ENCODE measurements around the gene ZNF385B.

ZNF385B gene

DNA sequence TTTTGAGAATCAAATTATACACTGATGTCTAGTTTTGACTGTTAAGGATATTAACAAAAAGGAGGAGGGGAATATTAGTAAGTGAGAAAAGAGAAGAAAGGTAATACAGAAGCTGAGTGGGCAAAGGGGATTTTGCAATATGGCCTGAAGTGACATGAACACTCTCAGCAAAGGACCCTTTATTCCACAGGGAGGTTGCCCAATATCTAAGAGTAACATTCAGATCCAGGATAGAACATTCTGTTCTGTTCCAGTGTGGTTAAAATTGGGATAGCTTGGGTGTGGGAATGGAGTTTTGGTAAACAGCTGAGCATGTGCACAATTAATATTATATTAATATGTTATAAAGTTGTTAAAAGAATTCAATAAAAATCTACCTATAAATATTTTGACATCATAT lies 120.1 kb downstream of the ZNF385B start:
- no peak for DNase-seq

DNA sequence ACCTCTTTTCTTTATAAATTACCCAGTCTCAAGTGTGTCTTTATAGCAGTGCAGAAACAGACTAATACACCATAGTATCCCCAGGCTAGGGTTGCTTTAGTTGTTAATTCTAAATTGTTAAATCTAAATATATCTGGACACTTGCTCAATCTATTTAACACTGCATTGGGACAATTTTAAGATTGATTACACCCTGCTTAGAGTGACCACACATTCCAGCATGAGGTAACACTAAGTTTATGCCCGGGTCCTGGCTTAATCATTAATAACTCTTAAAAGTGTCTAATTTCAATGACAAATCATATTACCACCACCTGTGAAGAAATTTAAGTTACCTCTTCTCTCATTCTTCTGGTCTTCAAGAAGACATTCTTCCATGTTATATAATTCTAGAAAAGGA lies 131.4 kb downstream of the ZNF385B start:
- no peak for DNase-seq

DNA sequence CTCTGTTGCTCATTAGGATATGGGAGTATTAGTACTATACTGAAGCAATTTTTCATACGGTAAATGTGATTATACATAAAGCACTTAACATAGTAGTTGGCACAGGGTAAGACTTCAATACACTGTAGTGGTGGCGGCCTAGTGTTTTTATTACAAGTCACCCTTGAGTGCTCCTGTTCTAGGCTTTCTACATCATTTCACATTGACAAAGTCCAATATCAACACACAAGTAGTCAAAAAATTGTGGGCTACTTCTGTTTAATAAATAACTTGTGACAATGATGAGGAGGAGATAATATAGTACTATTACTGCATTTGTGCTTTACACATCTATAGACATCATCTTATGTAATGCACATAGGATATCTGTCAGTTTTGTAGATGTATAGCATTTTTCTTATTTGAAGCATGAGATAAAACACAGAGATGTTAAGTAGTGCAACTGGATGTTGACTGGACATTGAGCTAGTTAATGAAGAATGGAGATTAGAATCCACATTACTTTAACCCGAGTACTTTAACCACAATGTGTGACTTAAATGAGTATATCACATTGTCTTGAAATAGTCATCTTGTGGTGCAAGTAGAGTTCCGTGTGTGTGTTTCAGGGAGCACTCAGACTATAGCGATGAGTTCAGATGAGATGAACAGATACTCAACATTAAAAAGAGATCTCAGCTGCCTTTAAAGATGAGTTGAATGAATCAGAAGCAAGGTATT lies 134.8 kb downstream of the ZNF385B start:
- DNase-seq = no peak

DNA sequence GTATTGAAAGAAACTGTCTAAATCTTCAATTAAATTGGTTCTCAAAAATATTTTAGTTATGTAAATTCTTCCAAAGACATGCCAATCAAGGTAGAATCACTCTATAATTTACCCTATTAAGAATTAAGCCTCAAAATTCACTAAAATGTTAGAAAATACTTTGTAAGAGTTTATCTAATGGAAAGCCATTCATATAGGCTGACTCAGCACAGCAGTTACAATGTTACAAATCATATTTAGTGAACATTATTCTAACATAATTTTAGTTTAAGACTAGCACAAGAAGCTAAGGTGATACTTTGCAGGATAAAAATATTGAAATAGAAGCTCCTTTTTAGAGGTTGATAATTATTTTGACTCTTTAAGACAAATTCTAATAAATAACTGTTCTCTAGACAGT lies 137.0 kb downstream of the ZNF385B start:
- DNase-seq = no peak

DNA sequence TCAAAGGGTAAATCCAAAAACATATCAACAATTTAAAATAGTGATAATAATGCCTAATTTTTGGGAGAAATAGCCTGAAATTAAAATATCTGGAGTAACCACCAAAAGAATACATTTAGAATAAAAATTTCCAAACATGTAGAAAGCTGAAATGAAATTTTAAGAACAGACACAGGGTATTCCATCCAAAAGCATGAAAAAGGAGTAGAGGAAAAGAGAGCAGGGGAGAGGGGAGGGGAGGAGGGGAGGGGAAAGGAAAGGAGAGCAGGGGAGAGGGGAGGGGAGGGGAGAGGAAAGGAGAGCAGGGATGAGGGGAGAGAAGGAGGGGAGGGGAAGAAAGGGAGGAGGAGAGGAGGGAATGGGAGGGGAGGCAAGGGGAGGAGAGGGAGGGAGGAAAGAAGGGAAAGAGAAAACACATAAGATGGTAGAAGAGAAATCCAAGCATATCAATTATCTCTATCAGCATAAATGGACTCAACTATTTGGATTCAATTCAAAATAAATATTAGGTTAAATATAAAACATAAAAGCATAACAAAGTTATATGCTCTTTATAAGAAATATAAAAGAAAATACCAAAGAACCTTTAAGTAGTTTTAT lies 141.1 kb downstream of the ZNF385B start:
- no peak for DNase-seq

DNA sequence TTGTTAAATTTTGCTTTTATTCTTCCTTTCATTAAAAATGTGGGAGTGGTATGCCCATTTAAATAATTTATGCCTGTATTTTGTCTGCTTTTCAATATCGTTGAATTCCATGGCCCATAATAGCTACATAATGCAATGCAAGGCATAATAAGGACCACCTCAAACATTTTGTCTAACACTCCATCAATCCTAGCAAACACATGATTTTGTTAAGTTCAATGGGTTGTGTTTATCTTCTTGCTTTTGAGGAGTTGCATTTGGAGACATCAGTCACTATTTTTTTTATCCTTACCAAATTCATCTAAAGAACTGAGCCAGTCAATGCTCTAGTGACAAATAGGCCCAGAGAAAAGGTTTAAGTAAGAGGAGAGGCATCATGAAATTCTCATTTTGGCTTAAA lies 145.5 kb downstream of the ZNF385B start:
- no peak for DNase-seq

DNA sequence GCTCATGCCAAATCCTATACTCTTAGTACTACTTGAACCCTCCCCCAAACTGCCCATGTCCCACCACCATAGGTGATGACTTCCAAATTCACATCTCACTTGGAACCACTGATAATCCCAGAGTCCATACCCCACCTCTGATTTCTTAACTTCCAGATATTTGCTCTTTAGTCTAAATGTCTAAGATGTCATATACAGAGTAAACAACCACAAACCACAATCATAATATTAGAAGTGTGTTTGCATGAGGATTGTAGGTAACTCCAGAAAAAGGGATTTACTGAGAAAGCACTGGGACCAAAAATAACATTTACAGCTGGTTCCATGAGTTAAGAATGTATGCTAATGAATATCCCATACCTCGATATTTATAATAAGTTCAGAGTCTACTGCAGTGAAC lies 146.2 kb downstream of the ZNF385B start:
- no peak for DNase-seq

DNA sequence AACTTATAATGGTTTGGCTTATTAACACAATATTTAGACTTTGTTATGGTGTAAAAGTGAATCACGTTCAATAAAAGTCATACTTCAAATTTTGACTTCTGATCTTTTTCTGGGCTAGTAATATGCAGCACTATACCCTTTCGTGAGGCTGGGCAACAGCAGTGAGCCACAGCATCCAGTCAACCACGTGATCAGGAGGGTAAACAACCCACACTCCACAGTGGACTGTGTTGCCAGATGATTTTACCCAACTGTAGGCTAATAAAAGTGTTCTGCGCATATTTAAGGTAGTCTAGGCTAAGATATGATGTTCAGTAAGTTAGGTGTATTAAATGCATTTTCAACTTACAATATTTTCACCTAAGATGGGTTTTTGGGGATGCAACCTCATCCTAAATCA lies 148.6 kb downstream of the ZNF385B start:
- DNase-seq = no peak

DNA sequence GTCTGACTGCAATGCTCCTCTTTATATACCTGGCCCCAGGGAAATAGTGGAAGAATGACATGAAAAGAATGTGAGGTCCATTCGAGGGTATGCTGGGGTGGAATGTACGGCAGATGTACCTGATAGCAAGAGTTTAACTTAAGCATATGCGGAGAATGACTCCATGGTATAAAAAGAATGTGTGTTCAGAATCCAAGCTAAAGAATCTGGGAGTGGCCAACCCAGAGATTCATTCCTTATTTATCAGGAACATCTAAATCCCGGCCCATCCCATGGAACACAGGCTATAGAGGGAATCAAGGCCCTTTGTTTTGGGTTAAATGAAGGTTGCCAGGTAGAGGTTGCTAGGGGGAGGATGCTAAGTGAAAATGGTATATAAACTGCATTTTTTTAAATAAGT lies 150.0 kb downstream of the ZNF385B start:
- no peak for DNase-seq

DNA sequence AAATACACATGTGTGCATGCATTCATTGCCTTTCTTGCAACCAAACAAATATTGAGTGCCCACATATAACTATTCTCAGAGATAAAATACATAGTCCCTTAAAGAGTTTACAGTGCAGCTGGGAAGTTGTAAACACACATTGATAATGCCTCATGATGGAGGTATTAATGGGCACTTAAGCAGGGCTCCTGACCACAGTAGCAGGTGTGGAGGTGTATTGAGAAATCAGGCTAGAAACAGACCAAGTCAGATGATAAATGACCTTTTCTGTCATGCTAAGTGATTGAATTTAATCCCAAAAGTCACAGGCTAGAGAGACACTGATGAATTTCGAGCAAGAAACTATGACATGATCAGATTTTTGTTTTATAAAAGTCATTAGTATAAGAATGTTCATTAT lies 157.7 kb downstream of the ZNF385B start:
- DNase-seq = no peak

DNA sequence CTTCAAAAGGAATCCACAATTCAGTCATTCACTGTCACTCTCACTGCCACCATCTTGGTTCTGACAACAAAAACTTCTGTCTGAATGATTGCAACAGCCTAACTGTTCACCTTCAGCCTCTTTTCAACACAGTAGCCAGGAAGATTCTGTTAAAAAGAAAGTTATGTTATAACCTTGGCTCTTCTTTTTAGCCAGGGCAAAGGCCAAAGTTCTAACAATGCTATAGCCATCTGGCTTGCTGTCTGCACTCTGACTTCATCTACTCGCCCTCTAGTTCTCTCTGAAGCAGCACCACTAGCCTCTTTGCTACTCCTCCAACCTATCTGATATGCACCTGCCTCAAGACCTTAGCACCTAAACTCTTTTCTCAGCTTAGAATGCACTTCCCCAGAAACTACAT lies 158.5 kb downstream of the ZNF385B start:
- no peak for DNase-seq

DNA sequence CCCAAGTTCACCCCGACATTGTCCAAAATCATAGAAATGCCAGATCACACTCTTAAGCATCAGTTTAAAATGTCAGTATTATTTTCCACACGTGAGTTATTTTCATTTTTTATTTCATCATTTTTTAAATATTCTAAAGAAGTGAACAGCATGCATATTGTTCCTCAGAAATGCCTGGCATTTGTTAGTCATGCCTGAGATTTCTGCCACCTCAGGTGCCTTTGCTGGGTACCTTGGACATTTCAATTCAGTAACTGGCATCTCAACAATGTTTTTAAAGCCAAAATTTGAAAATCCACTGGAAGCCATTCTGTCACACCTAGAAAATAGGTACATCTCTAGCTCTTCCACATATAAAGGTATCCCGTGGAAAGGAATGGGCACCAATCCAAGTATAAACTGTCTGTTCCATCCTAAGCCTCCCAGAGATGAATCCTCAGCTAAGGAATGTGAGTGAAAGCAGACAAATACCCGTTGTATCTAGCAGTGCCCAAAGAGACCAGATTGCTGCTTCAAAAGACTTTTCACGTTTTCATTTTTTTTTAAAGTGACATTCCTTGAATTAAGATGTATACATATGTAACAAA lies 159.8 kb downstream of the ZNF385B start:
- no peak for DNase-seq

DNA sequence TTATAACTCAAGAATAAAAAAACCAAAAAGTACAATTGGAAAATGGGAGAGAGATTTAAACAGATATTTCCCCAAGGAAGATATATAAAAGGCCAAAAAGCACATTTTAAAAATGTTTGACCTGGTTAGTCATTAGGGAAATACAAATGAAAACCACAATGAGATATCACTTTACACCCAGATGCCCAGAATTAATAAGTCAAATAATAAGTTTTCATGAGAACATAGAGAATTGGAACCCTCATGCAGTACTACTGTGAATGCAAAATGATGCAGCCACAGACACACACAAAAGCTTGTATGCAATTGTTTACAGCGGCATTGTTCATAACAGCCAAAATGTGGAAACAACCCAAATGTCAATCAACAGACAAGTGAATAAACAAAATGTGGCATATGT lies 165.9 kb downstream of the ZNF385B start:
- DNase-seq = no peak

DNA sequence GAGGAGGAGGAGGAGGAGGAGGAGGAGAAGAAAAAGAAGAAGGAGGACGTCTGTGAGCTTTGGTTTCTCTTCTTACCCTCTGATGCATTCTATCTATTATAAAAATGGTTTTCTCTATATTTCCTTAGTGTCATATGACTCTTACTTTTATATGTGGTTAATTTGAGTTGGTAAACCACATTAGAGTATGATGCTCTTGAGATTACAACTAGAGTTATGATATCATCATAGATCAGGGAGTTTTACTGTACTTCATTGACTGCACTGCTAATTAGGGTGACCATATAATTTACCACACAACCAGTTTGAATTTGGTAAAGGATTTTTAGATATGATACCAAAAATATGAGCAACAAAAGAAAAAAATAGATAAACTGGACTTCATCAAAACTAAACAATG lies 166.4 kb downstream of the ZNF385B start:
- no peak for DNase-seq

DNA sequence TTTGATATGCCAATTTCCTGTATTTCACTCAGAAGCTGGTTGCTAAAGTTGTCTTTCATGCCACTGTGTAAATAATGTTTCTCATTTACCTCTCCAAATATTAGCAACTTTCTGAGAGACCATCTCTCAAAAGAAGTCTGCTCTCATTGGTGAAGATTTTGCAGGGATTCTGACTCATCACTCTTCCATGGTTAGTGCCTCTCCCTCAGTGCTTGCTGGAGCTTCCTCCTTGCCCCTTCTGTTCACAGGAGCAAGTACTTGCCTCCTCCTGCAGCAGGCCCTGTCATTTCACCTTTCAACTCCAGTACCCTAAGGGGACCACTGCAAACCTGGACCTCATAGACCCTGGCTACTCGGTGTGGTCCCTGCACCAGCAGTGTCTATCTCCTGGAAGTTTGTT lies 168.8 kb downstream of the ZNF385B start:
- DNase-seq = no peak

DNA sequence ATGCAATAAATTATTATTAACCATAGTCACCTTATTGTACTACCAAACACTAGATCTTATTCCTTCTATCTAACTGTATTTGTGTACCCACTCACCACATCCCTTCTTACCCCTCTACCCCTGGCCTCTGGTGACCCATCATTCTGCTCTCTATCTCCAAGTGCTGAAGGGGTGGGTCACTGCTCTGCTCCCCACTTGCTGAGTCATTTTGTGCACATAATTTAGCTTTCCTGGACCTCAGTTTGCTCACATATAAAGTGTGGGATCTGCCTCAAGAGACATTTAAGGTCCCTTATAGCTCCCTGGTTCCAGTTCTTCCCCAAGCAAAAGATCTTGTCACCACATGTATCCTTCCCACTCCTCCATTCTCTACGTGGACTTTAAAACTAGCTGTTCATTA lies 169.4 kb downstream of the ZNF385B start:
- no peak for DNase-seq

DNA sequence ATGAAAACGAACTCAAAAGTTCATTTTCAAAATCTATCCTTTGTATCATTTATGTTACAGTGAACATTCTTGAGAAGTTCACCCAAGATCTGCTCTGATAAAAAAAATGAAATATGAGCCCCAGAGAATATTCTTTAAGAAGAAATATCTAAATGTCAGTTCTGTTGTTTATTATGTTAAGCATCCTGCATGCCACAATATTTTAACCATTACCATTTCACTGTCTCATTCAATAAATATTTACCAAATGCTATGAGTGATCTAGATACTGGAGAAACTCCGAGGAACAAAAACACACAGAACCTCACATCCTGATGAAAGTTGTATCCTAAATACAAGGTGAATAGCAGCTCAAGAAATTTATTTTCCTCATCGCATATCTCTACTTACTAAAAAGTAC lies 170.2 kb downstream of the ZNF385B start:
- no peak for DNase-seq

DNA sequence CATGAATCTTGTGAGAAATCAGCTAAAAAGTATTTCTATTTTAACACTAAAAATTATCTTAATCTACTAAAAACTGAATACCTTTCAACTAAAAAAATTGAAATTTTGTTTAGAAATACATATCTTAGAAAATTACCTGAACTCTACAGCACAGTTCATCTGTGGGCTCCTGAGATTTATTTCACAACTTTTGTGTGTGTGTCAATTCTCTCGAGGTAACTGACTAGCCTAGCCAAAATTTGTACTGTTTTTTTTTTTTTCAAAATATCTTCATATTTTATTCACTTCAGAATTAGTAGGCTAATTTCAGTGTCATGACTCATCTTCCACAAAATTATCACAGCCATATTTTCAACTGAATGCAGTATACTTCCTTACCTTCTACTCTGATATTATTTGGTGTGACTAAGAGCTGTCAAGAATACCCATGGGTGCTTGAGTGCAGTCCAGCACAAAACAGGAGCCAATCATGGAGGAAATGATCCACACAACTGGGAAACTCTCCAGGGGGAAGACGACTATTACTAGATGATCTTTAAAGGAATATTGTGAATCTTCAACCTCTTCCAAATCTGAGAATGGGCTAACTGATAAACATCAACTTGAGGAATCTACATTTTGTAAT lies 174.6 kb downstream of the ZNF385B start:
- no peak for DNase-seq

DNA sequence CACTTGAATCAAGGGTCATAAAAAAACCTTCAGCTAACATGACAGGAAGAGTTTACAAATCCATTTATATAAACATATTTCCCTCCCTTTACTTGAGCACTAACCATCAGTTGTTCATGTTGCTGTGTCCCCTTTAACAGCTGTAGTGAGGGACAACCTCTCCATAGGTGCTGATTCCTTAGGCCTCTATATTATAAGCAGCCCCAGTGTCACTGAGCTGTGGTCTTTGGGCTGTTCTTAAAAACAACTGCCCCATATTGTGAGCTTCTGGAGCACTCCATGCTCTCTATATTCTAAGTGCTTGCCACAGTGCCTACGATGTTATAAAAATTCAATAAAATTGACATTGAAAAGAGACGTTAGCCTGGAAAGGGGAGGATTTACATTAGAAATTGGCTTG lies 175.3 kb downstream of the ZNF385B start:
- DNase-seq = no peak

DNA sequence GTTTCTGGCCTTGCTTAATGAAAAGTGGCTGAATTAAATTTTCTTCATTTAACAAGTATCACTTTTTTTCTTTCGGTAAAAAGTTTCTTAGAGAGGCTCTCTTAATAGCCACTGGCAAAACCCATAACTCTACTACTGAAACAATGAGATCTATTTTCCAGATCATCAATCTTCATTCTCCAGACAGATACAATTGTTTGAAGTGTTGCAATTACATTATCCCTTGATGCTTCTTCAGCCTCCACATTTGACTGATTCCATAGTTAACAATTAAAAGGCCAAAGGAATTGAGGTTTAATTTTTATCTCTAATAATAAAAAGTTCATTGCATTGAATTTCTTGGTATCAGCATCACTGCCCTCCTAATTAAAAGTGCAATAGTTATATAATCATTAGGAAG lies 176.3 kb downstream of the ZNF385B start:
- DNase-seq = no peak

DNA sequence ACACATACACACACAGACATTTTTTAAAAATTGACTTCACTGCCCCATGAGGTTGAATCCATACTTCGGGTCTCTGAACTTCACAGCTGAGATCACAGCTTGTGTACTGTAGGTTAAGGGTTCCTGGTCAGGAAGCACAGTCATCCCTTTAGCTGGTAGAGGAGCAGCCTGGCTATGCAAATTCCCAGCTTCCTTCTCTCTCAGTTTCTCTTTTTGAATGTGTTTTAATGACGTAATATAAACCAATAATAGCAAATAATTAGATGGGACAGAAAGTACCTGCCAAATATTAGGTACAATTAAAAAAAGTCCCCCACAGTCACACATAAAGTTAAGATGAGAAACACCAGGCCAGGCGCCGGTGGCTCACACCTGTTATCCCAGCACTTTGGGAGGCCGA lies 178.7 kb downstream of the ZNF385B start:
- DNase-seq = no peak

DNA sequence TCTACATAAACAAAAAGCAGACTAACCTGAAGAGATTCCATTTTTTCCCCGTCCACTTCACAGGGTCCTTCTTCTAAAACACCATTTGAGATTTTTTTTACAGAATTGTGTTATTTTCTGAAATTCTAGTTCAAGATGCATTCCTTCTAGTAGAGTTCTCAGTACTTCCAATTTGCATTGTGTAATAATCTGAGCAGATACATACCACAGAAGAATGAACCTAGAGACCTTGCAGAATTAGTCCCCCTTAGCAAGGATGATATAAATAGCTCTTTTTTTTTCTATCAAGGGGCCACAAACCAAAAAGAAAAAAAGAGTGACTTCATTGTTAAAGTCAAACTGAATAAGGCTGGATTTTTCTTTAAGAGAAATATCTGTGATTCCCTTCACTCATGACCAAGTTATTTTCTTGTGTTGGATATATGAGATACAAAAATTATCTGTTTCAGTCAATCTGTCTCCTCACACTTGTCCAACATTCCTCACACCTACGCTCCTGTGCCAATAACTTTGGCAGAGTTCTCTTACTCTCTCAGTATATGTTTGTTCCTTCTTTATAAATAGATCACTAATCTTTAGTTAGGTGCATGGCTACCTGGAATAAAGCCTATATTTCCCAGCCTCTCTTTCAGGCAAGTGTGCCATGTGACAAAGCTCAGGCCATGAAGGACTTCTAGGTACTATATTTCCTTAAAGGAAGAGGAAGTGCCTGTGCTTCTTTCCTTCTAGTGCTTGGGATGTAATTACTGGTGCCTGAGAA lies 183.5 kb downstream of the ZNF385B start:
- DNase-seq = no peak

DNA sequence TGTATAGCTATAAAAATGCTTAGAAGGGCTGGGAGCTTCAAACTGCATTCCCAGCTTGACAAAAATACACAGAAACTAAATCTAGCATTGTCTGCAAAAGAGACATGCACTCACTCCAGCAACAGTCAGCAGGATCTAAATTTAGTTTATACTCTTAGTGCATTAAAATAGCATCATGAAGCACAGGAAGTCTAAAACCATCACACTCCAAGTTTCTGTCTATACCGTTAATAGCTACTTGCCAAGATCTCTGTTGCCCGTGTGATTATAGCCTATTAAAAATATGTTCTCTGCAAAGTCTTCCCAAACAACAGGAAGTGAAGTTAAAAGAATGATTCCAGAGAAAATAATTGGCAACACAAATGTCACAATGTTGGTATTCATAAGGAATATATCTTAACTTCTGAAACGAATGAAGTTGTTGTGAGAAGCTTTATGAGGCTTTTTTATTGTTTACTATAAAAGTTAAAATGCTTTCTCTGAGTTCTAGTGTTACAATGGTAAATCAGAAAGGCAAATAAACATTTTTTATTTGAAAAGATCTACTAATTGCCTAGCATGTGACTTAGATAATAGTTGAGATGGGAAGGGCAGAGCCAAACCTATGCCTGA lies 184.2 kb downstream of the ZNF385B start:
- DNase-seq = no peak

Measured in CD4-positive, alpha-beta T cell treated with Interleukin-1 beta for 1 hour (primary cell).